Bronchial epithelial cell (primary cell): ENCODE results near the gene CNPY1. TPM values are rescaled to one million over a fixed set of nuclear protein-coding genes. Genes with fewer than 3 reads are reported as not detected.
A peak's percentile ranks its signal among the peaks of the same experiment; 100 is the strongest.

ENCODE experiments used
- DNase-seq: peaks from one replicate; pipeline ENCODE4 v3.0.0-alpha.2; 2010; ENCODE audit warnings: low read depth
- FAIRE-seq: peaks from 2 replicates; lab custom pipeline; 2011; peaks lifted over from hg19 to GRCh38; lab: Jason Lieb, UNC
- H3K27me3 ChIP-seq: 2 replicates; pipeline ENCODE4 v1.5.1; 2011; ENCODE audit warnings: low read length; ENCODE audit not compliant: control insufficient read depth, insufficient read depth
- H3K36me3 ChIP-seq: 2 replicates; pipeline ENCODE4 v1.5.1; 2011; ENCODE audit warnings: low read length; ENCODE audit not compliant: control insufficient read depth, insufficient read depth
- H3K4me3 ChIP-seq: 2 replicates; pipeline ENCODE4 v1.5.1; 2011; ENCODE audit warnings: mild to moderate bottlenecking, low read depth, low read length, control low read depth
- CTCF ChIP-seq: IDR thresholded peaks from 2 replicates; pipeline ENCODE4 v1.5.1; 2011; ENCODE audit warnings: mild to moderate bottlenecking, moderate library complexity, low read length, control low read depth, inconsistent platforms; ENCODE audit not compliant: insufficient read depth, severe bottlenecking
- total RNA-seq: library from RNA; depleted of rRNA; stranded (reverse); fragments of >200 nt; gene quantifications from 2 replicates; pipeline ENCODE4 v1.2.1, GENCODE V29; 2014

The CNPY1 gene
- total RNA-seq, 1 donor from 2014 or later, result not detected

- Histone ChIP-seq H3K36me3 (no peaks in the 10 kb centered on the region), H3K27me3 (no peaks in the 10 kb centered on the region), H3K4me3 (no peak overlapping the region)
- FAIRE-seq (no peak), DNase-seq (no peak)
- no peak for TF ChIP-seq CTCF
Measured at GRCh38 chr7:155540553-155540952, 5.8 kb downstream of the CNPY1 start.

GRCh38 chr7:155538293-155538692, 8.1 kb downstream of the CNPY1 start:
- DNase-seq, result no peak
- no peak for TF ChIP-seq CTCF
- Histone ChIP-seq H3K4me3 (no peak overlapping the region), H3K36me3 (no peaks in the 10 kb centered on the region), H3K27me3 (peaks cover 8% of the 10 kb centered on the region)
- no peak for FAIRE-seq

DNA sequence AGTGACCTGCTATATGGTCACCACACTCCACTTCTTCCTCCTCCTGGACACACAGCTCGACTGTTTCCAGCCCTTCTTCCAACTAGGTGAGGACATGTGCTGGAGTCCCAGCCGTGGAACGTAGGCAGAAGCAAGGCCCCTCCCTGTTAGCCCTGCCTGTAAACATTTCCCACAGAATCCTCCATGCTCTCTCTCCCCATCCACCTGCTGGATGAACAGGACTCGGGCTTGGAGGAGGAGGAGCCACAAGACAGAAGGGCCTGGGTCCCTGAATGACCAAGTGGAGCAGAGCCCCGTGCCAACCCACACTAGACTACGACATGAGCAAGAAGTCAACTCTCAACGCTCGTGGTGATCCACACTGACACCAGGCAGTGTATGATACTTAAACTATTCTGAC, 9.9 kb downstream of the CNPY1 start:
- no peak for FAIRE-seq

DNA sequence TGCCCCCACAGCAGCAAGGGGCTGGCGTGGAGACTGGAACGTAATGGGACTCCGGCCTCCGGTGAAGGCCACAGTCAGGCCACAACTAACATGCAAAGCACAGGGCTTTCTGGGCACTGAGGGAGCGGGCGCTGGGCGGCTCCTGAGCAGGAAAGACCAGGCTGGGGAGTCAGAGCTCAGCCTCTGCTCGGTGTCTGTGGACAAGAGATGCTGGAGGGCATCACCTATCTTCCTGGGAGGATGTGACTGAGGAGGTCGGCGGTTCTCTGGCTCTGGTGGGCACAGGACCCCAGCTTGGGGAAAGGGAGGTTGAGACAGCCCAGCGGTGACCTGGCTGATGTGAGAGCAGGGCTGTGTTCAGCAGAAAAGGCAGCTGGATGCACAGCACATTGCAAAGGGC, 11.7 kb downstream of the CNPY1 start:
- TF ChIP-seq CTCF, result no peak
- Histone ChIP-seq H3K36me3 (no peaks in the 10 kb centered on the region), H3K27me3 (peaks cover 17% of the 10 kb centered on the region), H3K4me3 (no peak overlapping the region)
- no peak for DNase-seq
- FAIRE-seq, result no peak

More for the DNA sequence above, 9.9 kb downstream of the CNPY1 start:
- Histone ChIP-seq H3K27me3 (peaks cover 17% of the 10 kb centered on the region), H3K36me3 (no peaks in the 10 kb centered on the region), H3K4me3 (no peak overlapping the region)
- DNase-seq, result no peak
- TF ChIP-seq CTCF, result no peak

DNA sequence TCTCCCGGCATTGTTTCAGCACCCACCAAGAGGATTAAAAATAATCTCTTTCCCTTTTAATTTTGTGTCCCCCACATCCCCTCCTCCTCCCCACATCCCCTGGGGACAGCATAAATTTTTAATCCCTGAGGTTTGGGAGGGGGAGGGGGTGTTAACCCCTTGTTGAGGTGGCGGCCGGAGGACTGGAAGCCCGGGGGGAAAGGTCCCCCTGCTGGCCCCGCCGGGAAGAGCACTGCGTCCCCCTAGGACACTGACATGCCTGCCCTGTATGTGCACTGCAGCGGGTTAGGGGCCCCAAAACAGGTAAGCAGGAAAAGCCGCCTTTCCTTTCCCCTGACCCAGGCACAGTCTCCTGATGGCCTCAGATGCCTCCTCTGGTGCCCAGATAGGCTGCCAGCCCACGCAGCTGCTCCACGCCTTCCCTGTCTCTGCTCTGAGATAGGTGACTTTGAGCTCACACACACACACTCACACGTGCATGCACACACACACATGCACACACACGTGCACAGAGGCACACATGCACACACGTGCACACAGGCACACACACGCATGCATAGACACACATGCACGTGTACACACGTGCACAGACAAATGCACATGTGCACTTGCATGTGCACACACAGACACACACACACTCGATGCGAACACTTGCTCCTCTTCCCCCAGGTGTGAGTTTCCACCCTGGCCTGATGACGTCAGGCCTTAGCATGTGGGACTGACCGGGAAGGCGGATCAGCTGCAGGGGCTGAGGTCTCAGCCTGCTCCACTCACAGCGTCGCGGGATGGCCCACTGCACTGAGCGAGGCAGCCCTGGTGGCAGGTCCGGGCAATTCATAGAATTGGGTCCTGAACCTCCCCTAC, 12.3 kb downstream of the CNPY1 start:
- FAIRE-seq (peak; percentile 72), DNase-seq (no peak)
- TF ChIP-seq CTCF, result peak; percentile 43
- no peak overlapping the region for H3K4me3 ChIP-seq
- peaks cover 17% of the 10 kb centered on the region for H3K27me3 ChIP-seq
- H3K36me3 ChIP-seq, result no peaks in the 10 kb centered on the region
